ENCODE results near the gene TRIP4. TPM values are rescaled to one million over a fixed set of nuclear protein-coding genes. Genes with fewer than 3 reads are reported as not detected.

Gene TRIP4
- total RNA-seq, 2 experiments from 2014 or later, result 15.9 to 17.3 TPM

GRCh38 chr15:64474846-64475245, 87.2 kb downstream of the TRIP4 start:
- POLR2A ChIA-PET, result interaction anchor here (0.7 kb wide), 1 partner anchor 87 kb away, joined by 5 read pairs; the partner anchor contains the start of gene TRIP4

GRCh38 chr15:64476550-64476949, 88.9 kb downstream of the TRIP4 start:
- CTCF ChIA-PET, result interaction anchor here (1.5 kb wide), 1 partner anchor 25 kb away, joined by 3 read pairs; no protein-coding TSS in a partner anchor
- Mint-ChIP-seq H3K36me3 (ENCODE audit: low read depth) (peaks cover 13% of the 10 kb centered on the region), H3K27me3 (no peaks in the 10 kb centered on the region), H3K9me3 (no peaks in the 10 kb centered on the region), H3K27ac (peak overlapping the region; percentile 72), H3K4me3 (no peak overlapping the region), H3K4me1 (ENCODE audit: low read depth) (peaks cover 33% of the 10 kb centered on the region)
- DNase-seq (no peak), ATAC-seq (no peak)
- intact Hi-C loops (cut with micrococcal nuclease), result no loop called here
- POLR2A ChIA-PET, result interaction anchor here (0.7 to 1.9 kb wide), 3 partner anchors 25 to 89 kb away, joined by 3 to 5 read pairs (median 4); partner anchors contain the start of gene TRIP4
- TF ChIP-seq CTCF (IDR thresholded peaks at IDR 0.05), result no peak

More at GRCh38 chr15:64474846-64475245, 87.2 kb downstream of the TRIP4 start:
- intact Hi-C loops (cut with micrococcal nuclease), result no loop called here
- DNase-seq (no peak), ATAC-seq (no peak)
- CTCF ChIA-PET, result interaction anchor here (1.4 kb wide), 1 partner anchor 179 kb away, joined by 3 read pairs; no protein-coding TSS in a partner anchor
- Mint-ChIP-seq H3K4me3 (no peak overlapping the region), H3K27ac (no peak overlapping the region), H3K27me3 (no peaks in the 10 kb centered on the region), H3K4me1 (ENCODE audit: low read depth) (peaks cover 30% of the 10 kb centered on the region), H3K36me3 (ENCODE audit: low read depth) (peaks cover 19% of the 10 kb centered on the region), H3K9me3 (no peaks in the 10 kb centered on the region)
- no peak for TF ChIP-seq CTCF (IDR thresholded peaks at IDR 0.05)

GRCh38 chr15:64478863-64479262, 91.2 kb downstream of the TRIP4 start:
- no peak overlapping the region for H3K4me3 Mint-ChIP-seq
- no peak overlapping the region for H3K27ac Mint-ChIP-seq
- ChIA-PET POLR2A (interaction anchor here (0.6 kb wide), 1 partner anchor 175 kb away, joined by 3 read pairs; no protein-coding TSS in a partner anchor), CTCF (no interaction called here)
- H3K27me3 Mint-ChIP-seq, result no peaks in the 10 kb centered on the region
- H3K4me1 Mint-ChIP-seq (ENCODE audit: low read depth), result peaks cover 30% of the 10 kb centered on the region
- intact Hi-C loops (cut with micrococcal nuclease), result no loop called here
- no peaks in the 10 kb centered on the region for H3K9me3 Mint-ChIP-seq
- no peak for TF ChIP-seq CTCF (IDR thresholded peaks at IDR 0.05)
- DNase-seq (no peak), ATAC-seq (no peak)
- peaks cover 19% of the 10 kb centered on the region for H3K36me3 Mint-ChIP-seq (ENCODE audit: low read depth)

- intact Hi-C loops (cut with micrococcal nuclease), result no loop called here
- ChIA-PET POLR2A (interaction anchor here (0.5 kb wide), 1 partner anchor 239 kb away, joined by 3 read pairs; no protein-coding TSS in a partner anchor), CTCF (no interaction called here)
- no peak overlapping the region for H3K27ac Mint-ChIP-seq
- ATAC-seq (no peak), DNase-seq (no peak)
- H3K27me3 Mint-ChIP-seq, result no peaks in the 10 kb centered on the region
- TF ChIP-seq CTCF (IDR thresholded peaks at IDR 0.05), result no peak
- no peak overlapping the region for H3K4me3 Mint-ChIP-seq
- peaks cover 31% of the 10 kb centered on the region for H3K4me1 Mint-ChIP-seq (ENCODE audit: low read depth)
- H3K36me3 Mint-ChIP-seq (ENCODE audit: low read depth), result peaks cover 16% of the 10 kb centered on the region
- no peaks in the 10 kb centered on the region for H3K9me3 Mint-ChIP-seq
Measured at GRCh38 chr15:64480891-64481290, 93.3 kb downstream of the TRIP4 start.

GRCh38 chr15:64483749-64484148, 96.1 kb downstream of the TRIP4 start:
- intact Hi-C loops (cut with micrococcal nuclease), result no loop called here
- no peak for TF ChIP-seq CTCF (IDR thresholded peaks at IDR 0.05)
- H3K27me3 Mint-ChIP-seq, result no peaks in the 10 kb centered on the region
- peak overlapping the region; percentile 29 for H3K27ac Mint-ChIP-seq
- peaks cover 18% of the 10 kb centered on the region for H3K36me3 Mint-ChIP-seq (ENCODE audit: low read depth)
- H3K4me1 Mint-ChIP-seq (ENCODE audit: low read depth), result peaks cover 21% of the 10 kb centered on the region
- H3K4me3 Mint-ChIP-seq, result no peak overlapping the region
- no peaks in the 10 kb centered on the region for H3K9me3 Mint-ChIP-seq
- no peak for DNase-seq
- CTCF ChIA-PET, result no interaction called here
- ATAC-seq, result no peak
- POLR2A ChIA-PET, result interaction anchor here (0.7 kb wide), 1 partner anchor 219 kb away, joined by 3 read pairs; no protein-coding TSS in a partner anchor

Data from activated CD8-positive, alpha-beta T cell treated with anti-CD3 and anti-CD28 coated beads for 36 hours (primary cell).